K562 (cell line): ENCODE measurements around the gene CSNK1D. TPM values are rescaled to one million over a fixed set of nuclear protein-coding genes. Genes with fewer than 3 reads are reported as not detected.
A peak's percentile ranks its signal among the peaks of the same experiment; 100 is the strongest.

Experiments
- ASH1L ChIP-seq: fragments of 450-650 bp; IDR thresholded peaks from 2 replicates; pipeline ENCODE4 v1.6.1; 2018; ENCODE audit warnings: borderline replicate concordance, mild to moderate bottlenecking, low read depth; ENCODE audit not compliant: partially characterized antibody
- C11orf30 ChIP-seq: fragments of 450-650 bp; IDR thresholded peaks from 2 replicates; pipeline ENCODE4 v1.6.1; 2016; ENCODE audit warnings: low read depth, mild to moderate bottlenecking
- CBX2 ChIP-seq: fragments of 200-600 bp; sonication (generic); IDR thresholded peaks from one replicate; pipeline ENCODE4 v1.6.1; 2012; ENCODE audit warnings: mild to moderate bottlenecking, low read length, inconsistent platforms; ENCODE audit not compliant: insufficient read depth, poor library complexity, severe bottlenecking
- CREBBP ChIP-seq: IDR thresholded peaks from one replicate; pipeline ENCODE4 v1.6.1; 2012; ENCODE audit warnings: low read depth, mild to moderate bottlenecking, control low read depth, inconsistent platforms, low read length
- ETV6 ChIP-seq, 3 experiments: fragments of 150-350 bp in 1 of 3; sonication (generic) in 1 of 3; formaldehyde crosslinking in 1 of 3; IDR thresholded peaks; 2 replicates each; pipeline versions ENCODE4 v1.6.1 to v1.8.0; 2014 to 2022; ENCODE audit warnings: borderline replicate concordance in 2 of 3, low read depth in 2 of 3, antibody characterized with exemption in 1 of 3, low read length in 1 of 3, mild to moderate bottlenecking in 1 of 3, missing genetic modification reagents in 1 of 3
- HDAC8 ChIP-seq: fragments of 450-650 bp; IDR thresholded peaks from 2 replicates; pipeline ENCODE4 v1.6.1; 2016; ENCODE audit warnings: mild to moderate bottlenecking, missing genetic modification characterization, moderate library complexity, missing compliant biosample characterization
- ILK ChIP-seq: fragments of 450-650 bp; IDR thresholded peaks from 2 replicates; pipeline ENCODE4 v1.6.1; 2016; ENCODE audit warnings: missing genetic modification characterization, low read depth, mild to moderate bottlenecking, missing compliant biosample characterization, moderate library complexity, borderline replicate concordance
- IRF2 ChIP-seq: sonication (generic); formaldehyde crosslinking; IDR thresholded peaks from 2 replicates; pipeline ENCODE4 v1.8.1; 2022; ENCODE audit warnings: mild to moderate bottlenecking, missing genetic modification reagents
- L3MBTL2 ChIP-seq: fragments of 450-650 bp; IDR thresholded peaks from 2 replicates; pipeline ENCODE4 v1.6.1; 2016; ENCODE audit warnings: mild to moderate bottlenecking, moderate library complexity
- MECOM ChIP-seq: fragments of 250-450 bp; sonication (Bioruptor Pico); IDR thresholded peaks from 2 replicates; pipeline ENCODE4 v1.8.0; 2022; ENCODE audit warnings: inconsistent platforms
- MNT ChIP-seq, 2 experiments: fragments of 450-650 bp; conservative IDR thresholded peaks; 2 replicates each; pipeline ENCODE4 v1.6.1; 2017; ENCODE audit warnings: mild to moderate bottlenecking in 2 of 2, moderate library complexity in 2 of 2
- STAT6 ChIP-seq: sonication (generic); formaldehyde crosslinking; IDR thresholded peaks from 2 replicates; pipeline ENCODE4 v1.8.1; 2023; ENCODE audit warnings: mild to moderate bottlenecking, missing genetic modification reagents
- TSHZ1 ChIP-seq: fragments of 250-450 bp; sonication (Bioruptor Pico); IDR thresholded peaks from 2 replicates; pipeline ENCODE4 v1.4.0; 2020; ENCODE audit warnings: mild to moderate bottlenecking, moderate library complexity
- YBX1 ChIP-seq: fragments of 450-650 bp; IDR thresholded peaks from 2 replicates; pipeline ENCODE4 v1.7.1; 2016; ENCODE audit warnings: mild to moderate bottlenecking
- ZBED1 ChIP-seq: IDR thresholded peaks from 2 replicates; pipeline ENCODE4 v1.6.1; 2014
- ZBTB5 ChIP-seq: fragments of 450-650 bp; IDR thresholded peaks from 2 replicates; pipeline ENCODE4 v1.6.1; 2017; ENCODE audit warnings: antibody characterized with exemption
- ZNF140 ChIP-seq: fragments of 250-450 bp; sonication (Bioruptor Pico); IDR thresholded peaks from 2 replicates; pipeline ENCODE4 v1.8.0; 2021; ENCODE audit warnings: moderate library complexity, mild to moderate bottlenecking, inconsistent platforms
- ZNF212 ChIP-seq: fragments of 450-650 bp; formaldehyde crosslinking; IDR thresholded peaks from 2 replicates; pipeline ENCODE4 v1.4.0; 2020; ENCODE audit warnings: mild to moderate bottlenecking
- polyA plus RNA-seq, 8 experiments: library from polyadenylated mRNA; depleted of rRNA in 4 of 8; stranded (reverse) in 5 of 8; unstranded in 3 of 8; fragments of >200 nt; fragmentation: Nextera tagmentation in 2 of 8; fragmentation: Illumina TruSeq in 1 of 8; extraction: Ambion mirVana in 2 of 8; extraction: Trizol in 1 of 8; gene quantifications; 2 replicates each; pipeline versions ENCODE4 v1.2.1 to v1.2.3, GENCODE V29; 2011 to 2014; ENCODE audit warnings: inconsistent platforms in 1 of 8, missing spikeins in 1 of 8
- total RNA-seq, 7 experiments: library from RNA; depleted of rRNA in 6 of 7; stranded (reverse); fragments of >200 nt in 6 of 7; fragmentation: Illumina TruSeq in 2 of 7; extraction: Trizol in 2 of 7; gene quantifications; 2 replicates each; pipeline versions ENCODE4 v1.2.1 to v1.2.3, GENCODE V29; 2011 to 2021; ENCODE audit warnings: low replicate concordance in 1 of 7

CSNK1D gene
- total and polyA plus RNA-seq, 9 of the 15 experiments (the other 6 are each of a cell fraction or from before 2014, with no cell fraction given) = 6.5 to 133 (median 41.3) TPM

- TF ChIP-seq STAT6 (CRISPR knock-in tag) (no peak), ASH1L (no peak), ZBED1 (no peak), C11orf30 (no peak), ILK (tag) (no peak), MNT (conservative IDR thresholded peaks at IDR 0.05) (peak in 1 of 2 experiments; percentile 57; a peak in 1 of 4 replicates), ZBTB5 (no peak), MECOM (0 out of 2 replicates have a peak, but pooled peaks have one; percentile 0), ZNF140 (CRISPR knock-in tag) (no peak), CBX2 (no peak), IRF2 (CRISPR knock-in tag) (no peak), ZNF212 (CRISPR knock-in tag) (no peak), L3MBTL2 (peak; percentile 97), CREBBP (no peak), YBX1 (no peak), ETV6 (IDR thresholded peaks at IDR 0.05; ENCODE audit: borderline replicate concordance in 1 of 2, low read depth in 2 of 2, low read length in 1 of 2) (no peak), ETV6 (CRISPR knock-in tag; IDR thresholded peaks at IDR 0.05; ENCODE audit: borderline replicate concordance) (no peak), HDAC8 (tag) (no peak), TSHZ1 (CRISPR knock-in tag) (no peak)
These were observed 42.7 kb downstream of the CSNK1D start (continued) for GRCh38 chr17:82230609-82231311.
